ENCODE data around the gene SHC1.

- TF ChIP-seq CTCF (IDR thresholded peaks at IDR 0.05) (no peak), POLR2A (IDR thresholded peaks at IDR 0.05) (no peak)
Observed at GRCh38 chr1:154999571-155000410, 29.2 kb upstream of the SHC1 start.

Measured in thyroid gland (tissue), 4 donors.